GM19397 (cell line): ENCODE measurements around the gene OR8G5.
"Not testable (repeated sequence)": the region's sequence is repeated elsewhere in the genome, so short reads cannot be mapped to it uniquely, and the experiment has no call there.

Source experiments
- ATAC-seq: cut with Tn5 transposase; IDR thresholded peaks from one replicate; pipeline ENCODE4 v1.9.1; 2021; ENCODE audit warnings: mild to moderate bottlenecking, moderate library complexity; ENCODE audit not compliant: unreplicated experiment

OR8G5 gene

GRCh38 chr11:124256076-124256475, at the start of gene OR8G5:
Gene OR8G5, plus strand, starts transcription at chr11:124256376. Its CDS starts 8,556 bp downstream, at chr11:124264932.
- no peak for ATAC-seq

- no peak for ATAC-seq
Observed at GRCh38 chr11:124207102-124207792, 48.9 kb upstream of the OR8G5 start.

- no peak for ATAC-seq
Observed at GRCh38 chr11:124209824-124210357, 46.3 kb upstream of the OR8G5 start.

- ATAC-seq, result no peak
Observed at GRCh38 chr11:124210421-124210820, 45.8 kb upstream of the OR8G5 start.

GRCh38 chr11:124211321-124211720, 44.9 kb upstream of the OR8G5 start:
- ATAC-seq, result no peak

- ATAC-seq, result no peak
Observed at GRCh38 chr11:124214027-124214426, 42.1 kb upstream of the OR8G5 start.

- ATAC-seq, result no peak
Observed at GRCh38 chr11:124219126-124219525, 37.0 kb upstream of the OR8G5 start.

- ATAC-seq, result no peak
Observed at GRCh38 chr11:124222407-124222806, 33.8 kb upstream of the OR8G5 start.

GRCh38 chr11:124224618-124225423, 31.4 kb upstream of the OR8G5 start:
- not testable (repeated sequence) for ATAC-seq

GRCh38 chr11:124225471-124225870, 30.7 kb upstream of the OR8G5 start:
- ATAC-seq, result no peak

- ATAC-seq, result no peak
Observed at GRCh38 chr11:124233376-124233775, 22.8 kb upstream of the OR8G5 start.

- ATAC-seq, result no peak
Observed at GRCh38 chr11:124238512-124238911, 17.7 kb upstream of the OR8G5 start.

- no peak for ATAC-seq
Observed at GRCh38 chr11:124240621-124241397, 15.4 kb upstream of the OR8G5 start, which contains the start of gene OR8G1. Gene OR8G1, plus strand, starts transcription at chr11:124241095. Its CDS starts 8,581 bp downstream, at chr11:124249676.

GRCh38 chr11:124249869-124250268, 6.3 kb upstream of the OR8G5 start:
- ATAC-seq, result not testable (repeated sequence)

GRCh38 chr11:124265041-124265440, 8.9 kb downstream of the OR8G5 start:
- not testable (repeated sequence) for ATAC-seq

- ATAC-seq, result not testable (repeated sequence)
Observed at GRCh38 chr11:124270886-124271285, 14.7 kb downstream of the OR8G5 start.

- no peak for ATAC-seq
Observed at GRCh38 chr11:124274000-124274399, 17.8 kb downstream of the OR8G5 start.

GRCh38 chr11:124276081-124276480, 19.9 kb downstream of the OR8G5 start:
- ATAC-seq, result no peak

GRCh38 chr11:124277207-124277606, 21.0 kb downstream of the OR8G5 start:
- no peak for ATAC-seq

- no peak for ATAC-seq
Observed at GRCh38 chr11:124277804-124278203, 21.6 kb downstream of the OR8G5 start.

GRCh38 chr11:124278261-124278660, 22.1 kb downstream of the OR8G5 start:
- no peak for ATAC-seq
